GM12878 (cell line): ENCODE measurements around the gene INHBB. TPM values are rescaled to one million over a fixed set of nuclear protein-coding genes. Genes with fewer than 3 reads are reported as not detected.

Source experiments
- ASH2L ChIP-seq: fragments of 300-600, 200-600 bp; sonication (generic); IDR thresholded peaks from 2 replicates; pipeline ENCODE4 v1.6.1; 2017; ENCODE audit warnings: low read depth, mild to moderate bottlenecking, borderline replicate concordance
- BCL11A ChIP-seq: IDR thresholded peaks from 2 replicates; pipeline ENCODE4 v1.6.1; 2011; ENCODE audit warnings: low read depth, low read length
- CBX3 ChIP-seq: fragments of 200-600 bp; sonication (generic); IDR thresholded peaks from 2 replicates; pipeline ENCODE4 v1.6.1; 2016; ENCODE audit warnings: low read depth, borderline replicate concordance
- CHD1 ChIP-seq: IDR thresholded peaks from 2 replicates; pipeline ENCODE4 v1.6.1; 2012; ENCODE audit warnings: low read depth, low read length, improper control_type of control experiment
- CREM ChIP-seq: IDR thresholded peaks from 2 replicates; pipeline ENCODE4 v1.6.1; 2014; ENCODE audit warnings: antibody characterized with exemption, low read depth
- E2F4 ChIP-seq: IDR thresholded peaks from 2 replicates; pipeline ENCODE4 v1.6.1; 2012; ENCODE audit warnings: low read depth, low read length, improper control_type of control experiment
- FOS ChIP-seq: IDR thresholded peaks from 3 replicates; pipeline ENCODE4 v1.6.1; 2011; ENCODE audit warnings: borderline replicate concordance; ENCODE audit not compliant: insufficient read length; ENCODE audit errors: extremely low read depth
- HDAC2 ChIP-seq: fragments of 200-600 bp; sonication (generic); IDR thresholded peaks from 2 replicates; pipeline ENCODE4 v1.6.1; 2017
- IKZF2 ChIP-seq, 2 experiments: fragments of 450-650 bp; IDR thresholded peaks; 2 replicates each; pipeline ENCODE4 v1.6.1; 2017; ENCODE audit warnings: mild to moderate bottlenecking in 2 of 2, moderate library complexity in 2 of 2
- LARP7 ChIP-seq: fragments of 450-650 bp; IDR thresholded peaks from 2 replicates; pipeline ENCODE4 v1.6.1; 2017; ENCODE audit warnings: mild to moderate bottlenecking
- NR2F1 ChIP-seq: fragments of 450-650 bp; conservative IDR thresholded peaks from 2 replicates; pipeline ENCODE4 v1.6.1; 2017; ENCODE audit warnings: mild to moderate bottlenecking
- PKNOX1 ChIP-seq: fragments of 450-650 bp; IDR thresholded peaks from 2 replicates; pipeline ENCODE4 v1.6.1; 2016; ENCODE audit warnings: mild to moderate bottlenecking
- PML ChIP-seq: IDR thresholded peaks from 2 replicates; pipeline ENCODE4 v1.6.1; 2012; ENCODE audit warnings: low read length, inconsistent platforms
- POLR2A ChIP-seq: IDR thresholded peaks from 2 replicates; pipeline ENCODE4 v1.6.1; 2011; ENCODE audit warnings: low read depth, mild to moderate bottlenecking, low read length
- RELB ChIP-seq: fragments of 450-650 bp; IDR thresholded peaks from 2 replicates; pipeline ENCODE4 v1.6.1; 2017; ENCODE audit warnings: low read depth, mild to moderate bottlenecking, moderate library complexity
- REST ChIP-seq: IDR thresholded peaks from 2 replicates; pipeline ENCODE4 v1.6.1; 2012; ENCODE audit warnings: mild to moderate bottlenecking, low read depth, low read length
- RUNX3 ChIP-seq: IDR thresholded peaks from 2 replicates; pipeline ENCODE4 v1.6.1; 2012; ENCODE audit warnings: low read length, inconsistent platforms
- SP1 ChIP-seq: IDR thresholded peaks from one replicate; pipeline ENCODE4 v1.6.1; 2011; ENCODE audit warnings: low read depth, low read length
- TCF12 ChIP-seq: IDR thresholded peaks from 2 replicates; pipeline ENCODE4 v1.6.1; 2011; ENCODE audit warnings: low read depth, mild to moderate bottlenecking, low read length
- TCF7 ChIP-seq: IDR thresholded peaks from 2 replicates; pipeline ENCODE4 v1.6.1; 2014; ENCODE audit warnings: antibody characterized with exemption, borderline replicate concordance
- USF1 ChIP-seq: IDR thresholded peaks from 2 replicates; pipeline ENCODE4 v1.6.1; 2011; ENCODE audit warnings: borderline replicate concordance, low read depth, mild to moderate bottlenecking, moderate library complexity, mixed read lengths, low read length; ENCODE audit not compliant: insufficient read depth; ENCODE audit errors: extremely low read length
- USF2 ChIP-seq: IDR thresholded peaks from 2 replicates; pipeline ENCODE4 v1.6.1; 2011; ENCODE audit warnings: low read depth, low read length, improper control_type of control experiment, borderline replicate concordance
- ZNF24 ChIP-seq: fragments of 450-650 bp; IDR thresholded peaks from 2 replicates; pipeline ENCODE4 v1.6.1; 2017; ENCODE audit warnings: antibody characterized with exemption, mild to moderate bottlenecking
- ZNF274 ChIP-seq: IDR thresholded peaks from one replicate; pipeline ENCODE4 v1.8.0; 2011; ENCODE audit not compliant: insufficient read length, insufficient read depth
- polyA plus RNA-seq, 11 experiments: library from polyadenylated mRNA; depleted of rRNA in 4 of 11; unstranded in 6 of 11; stranded (reverse) in 5 of 11; fragments of >200 nt; fragmentation: Nextera tagmentation in 4 of 11; fragmentation: Illumina TruSeq in 1 of 11; extraction: Ambion mirVana in 4 of 11; extraction: Trizol in 1 of 11; gene quantifications; 1 replicate in 1 of 11; 2 replicates in 10 of 11; pipeline versions ENCODE4 v1.2.1 to v1.2.3, GENCODE V29; 2011 to 2016; ENCODE audit warnings: inconsistent platforms in 2 of 11, missing spikeins in 2 of 11, low read depth in 1 of 11
- total RNA-seq, 4 experiments: library from RNA; depleted of rRNA in 3 of 4; stranded (reverse); fragments of >200 nt in 3 of 4; fragmentation: Illumina TruSeq in 1 of 4; extraction: Trizol in 1 of 4; gene quantifications; 2 replicates each; pipeline versions ENCODE4 v1.2.1 to v1.2.3, GENCODE V29; 2013 to 2021

INHBB gene
- total and polyA plus RNA-seq, 10 of the 15 experiments (the other 5 are each of a cell fraction or from before 2014, with no cell fraction given), result 0.05 TPM; not detected in 9

GRCh38 chr2:120310136-120310535, 35.8 kb upstream of the INHBB start (continued):
- TF ChIP-seq REST (no peak), CREM (peak; percentile 77; the same call in 1 of the 2 replicates), LARP7 (no peak), ZNF24 (no peak), NR2F1 (peak; percentile 55; the same call in 1 of the 2 replicates), FOS (no peak), PKNOX1 (no peak), CHD1 (no peak), POLR2A (no peak), USF2 (no peak), E2F4 (no peak), PML (no peak), TCF7 (peak; percentile 96), RELB (peak; percentile 60), RUNX3 (peak; percentile 99), TCF12 (peak; percentile 84), CBX3 (no peak), HDAC2 (no peak), ASH2L (no peak), BCL11A (0 out of 2 replicates have a peak, but pooled peaks have one; percentile 34), USF1 (no peak), IKZF2 (IDR thresholded peaks at IDR 0.05) (peak; percentile 77 to 79; a peak in 3 of 4 replicates), SP1 (no peak), ZNF274 (no peak)
